Peyer's patch (tissue), 4 donors: ENCODE results near the gene TNFAIP3. TPM values are rescaled to one million over a fixed set of nuclear protein-coding genes. Genes with fewer than 3 reads are reported as not detected.

Experiments
- DNase-seq, 3 donors: peaks; one replicate each; pipeline ENCODE4 v3.0.0-alpha.2; 2017 to 2019
- H3K27ac ChIP-seq, 4 donors: fragments of 200-600 bp; sonication (generic); one replicate each; pipeline ENCODE4 v1.5.1; 2016 to 2019
- H3K27me3 ChIP-seq, 2 donors: fragments of 200-600 bp; sonication (generic); one replicate each; pipeline ENCODE4 v1.5.1; 2019
- H3K36me3 ChIP-seq, 3 donors: fragments of 200-600 bp; sonication (generic); one replicate each; pipeline ENCODE4 v1.5.1; 2016 to 2019
- H3K4me1 ChIP-seq, 4 donors: fragments of 200-600 bp; sonication (generic); one replicate each; pipeline ENCODE4 v1.5.1; 2016 to 2019
- H3K4me3 ChIP-seq, 4 donors: fragments of 200-600 bp; sonication (generic); 1 replicate in 3 of 4; 2 replicates in 1 of 4; pipeline ENCODE4 v1.5.1; 2016 to 2019; ENCODE audit warnings: mild to moderate bottlenecking in 1 of 4
- H3K9me3 ChIP-seq, 4 donors: fragments of 200-600 bp; sonication (generic); one replicate each; pipeline ENCODE4 v1.5.1; 2016 to 2019; ENCODE audit warnings: mild to moderate bottlenecking in 1 of 4
- POLR2A ChIP-seq, 2 donors: fragments of 450-650 bp; IDR thresholded peaks; one replicate each; pipeline ENCODE4 v1.5.1; 2017; ENCODE audit warnings: antibody characterized with exemption in 2 of 2, mild to moderate bottlenecking in 2 of 2, moderate library complexity in 2 of 2
- total RNA-seq, 4 donors: library from RNA; depleted of rRNA; stranded (reverse); fragments of >200 nt; gene quantifications; one replicate each; pipeline ENCODE4 v1.1.0, GENCODE V29; 2016
- TF ChIP-seq, protein P1 (sequence below), 6 experiments: fragments of 450-650 bp in 4 of 6; fragments of 200-600 bp in 2 of 6; sonication (generic) in 1 of 6; IDR thresholded peaks; one replicate each; pipeline ENCODE4 v1.5.1; 2017 to 2019; ENCODE audit warnings: antibody characterized with exemption in 6 of 6, mild to moderate bottlenecking in 3 of 6, moderate library complexity in 1 of 6

TNFAIP3 gene
- total RNA-seq, 4 donors from 2014 or later: 19.3 to 66.8 (median 30.6) TPM

DNA sequence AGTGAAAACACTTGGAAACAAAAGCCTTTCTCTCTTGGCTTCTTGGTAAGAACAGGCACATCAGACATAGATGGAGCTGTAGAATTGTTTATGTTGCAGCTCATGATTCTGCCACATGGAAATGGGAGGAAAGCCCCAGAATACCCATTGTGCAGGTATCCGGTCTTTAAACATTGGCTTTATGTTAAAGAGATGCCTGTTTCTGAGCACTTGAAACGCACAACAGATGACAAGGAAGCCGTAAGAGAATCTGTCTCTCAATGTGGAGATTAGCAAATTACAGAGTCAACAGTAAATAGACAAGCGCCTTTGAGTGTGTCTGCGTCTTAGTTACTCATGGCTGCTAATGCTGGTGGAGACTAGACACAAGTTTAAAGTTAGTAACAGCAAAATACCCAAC lies 10.5 kb downstream of the TNFAIP3 start:
- TF ChIP-seq, protein P1, sequence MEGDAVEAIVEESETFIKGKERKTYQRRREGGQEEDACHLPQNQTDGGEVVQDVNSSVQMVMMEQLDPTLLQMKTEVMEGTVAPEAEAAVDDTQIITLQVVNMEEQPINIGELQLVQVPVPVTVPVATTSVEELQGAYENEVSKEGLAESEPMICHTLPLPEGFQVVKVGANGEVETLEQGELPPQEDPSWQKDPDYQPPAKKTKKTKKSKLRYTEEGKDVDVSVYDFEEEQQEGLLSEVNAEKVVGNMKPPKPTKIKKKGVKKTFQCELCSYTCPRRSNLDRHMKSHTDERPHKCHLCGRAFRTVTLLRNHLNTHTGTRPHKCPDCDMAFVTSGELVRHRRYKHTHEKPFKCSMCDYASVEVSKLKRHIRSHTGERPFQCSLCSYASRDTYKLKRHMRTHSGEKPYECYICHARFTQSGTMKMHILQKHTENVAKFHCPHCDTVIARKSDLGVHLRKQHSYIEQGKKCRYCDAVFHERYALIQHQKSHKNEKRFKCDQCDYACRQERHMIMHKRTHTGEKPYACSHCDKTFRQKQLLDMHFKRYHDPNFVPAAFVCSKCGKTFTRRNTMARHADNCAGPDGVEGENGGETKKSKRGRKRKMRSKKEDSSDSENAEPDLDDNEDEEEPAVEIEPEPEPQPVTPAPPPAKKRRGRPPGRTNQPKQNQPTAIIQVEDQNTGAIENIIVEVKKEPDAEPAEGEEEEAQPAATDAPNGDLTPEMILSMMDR (IDR thresholded peaks at IDR 0.05): no peak
- TF ChIP-seq POLR2A (IDR thresholded peaks at IDR 0.05): no peak
- Histone ChIP-seq H3K36me3 (peaks cover 0 to 83% (median 4%) of the 10 kb centered on the region in 3 donors), H3K4me1 (peaks cover 0 to 20% (median 9%) of the 10 kb centered on the region in 4 donors), H3K27me3 (no peaks in the 10 kb centered on the region), H3K9me3 (no peaks in the 10 kb centered on the region), H3K4me3 (no peak overlapping the region), H3K27ac (no peak overlapping the region)
- DNase-seq: no peak

DNA sequence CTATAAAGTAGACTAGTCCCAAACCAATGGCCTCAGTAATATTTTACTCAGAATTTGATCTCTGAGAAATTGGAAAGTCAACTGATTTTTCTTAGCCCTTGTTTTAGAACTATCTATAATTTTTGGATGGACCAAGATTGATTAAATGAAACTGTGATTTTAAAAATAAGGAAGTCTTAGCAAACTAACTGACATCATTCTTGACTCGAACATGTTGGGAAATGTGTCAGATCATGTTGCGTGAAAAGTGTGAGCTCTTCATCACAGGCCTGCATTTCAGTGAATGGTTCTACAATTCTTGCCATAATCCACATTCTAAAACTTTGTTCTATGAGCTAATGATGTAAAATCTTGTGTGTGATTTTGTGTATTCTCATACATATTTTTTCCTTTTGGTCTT lies 11.0 kb downstream of the TNFAIP3 start:
- H3K27me3 ChIP-seq: no peaks in the 10 kb centered on the region
- DNase-seq: no peak
- peaks cover 0 to 86% (median 4%) of the 10 kb centered on the region in 3 donors for H3K36me3 ChIP-seq
- TF ChIP-seq POLR2A (IDR thresholded peaks at IDR 0.05): no peak
- TF ChIP-seq, protein P1 (IDR thresholded peaks at IDR 0.05): no peak
- peaks cover 0 to 17% (median 8%) of the 10 kb centered on the region in 4 donors for H3K4me1 ChIP-seq
- H3K9me3 ChIP-seq: no peaks in the 10 kb centered on the region
- no peak overlapping the region for H3K4me3 ChIP-seq
- no peak overlapping the region for H3K27ac ChIP-seq

DNA sequence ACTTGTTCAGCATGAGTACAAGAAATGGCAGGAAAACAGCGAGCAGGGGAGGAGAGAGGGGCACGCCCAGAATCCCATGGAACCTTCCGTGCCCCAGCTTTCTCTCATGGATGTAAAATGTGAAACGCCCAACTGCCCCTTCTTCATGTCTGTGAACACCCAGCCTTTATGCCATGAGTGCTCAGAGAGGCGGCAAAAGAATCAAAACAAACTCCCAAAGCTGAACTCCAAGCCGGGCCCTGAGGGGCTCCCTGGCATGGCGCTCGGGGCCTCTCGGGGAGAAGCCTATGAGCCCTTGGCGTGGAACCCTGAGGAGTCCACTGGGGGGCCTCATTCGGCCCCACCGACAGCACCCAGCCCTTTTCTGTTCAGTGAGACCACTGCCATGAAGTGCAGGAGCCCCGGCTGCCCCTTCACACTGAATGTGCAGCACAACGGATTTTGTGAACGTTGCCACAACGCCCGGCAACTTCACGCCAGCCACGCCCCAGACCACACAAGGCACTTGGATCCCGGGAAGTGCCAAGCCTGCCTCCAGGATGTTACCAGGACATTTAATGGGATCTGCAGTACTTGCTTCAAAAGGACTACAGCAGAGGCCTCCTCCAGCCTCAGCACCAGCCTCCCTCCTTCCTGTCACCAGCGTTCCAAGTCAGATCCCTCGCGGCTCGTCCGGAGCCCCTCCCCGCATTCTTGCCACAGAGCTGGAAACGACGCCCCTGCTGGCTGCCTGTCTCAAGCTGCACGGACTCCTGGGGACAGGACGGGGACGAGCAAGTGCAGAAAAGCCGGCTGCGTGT lies 11.6 kb downstream of the TNFAIP3 start:
- Histone ChIP-seq H3K4me3 (no peak overlapping the region), H3K27me3 (no peaks in the 10 kb centered on the region), H3K27ac (peak overlapping the region in 1 of 4 donors; percentile 26), H3K36me3 (peaks cover 0 to 86% (median 4%) of the 10 kb centered on the region in 3 donors), H3K9me3 (no peaks in the 10 kb centered on the region), H3K4me1 (peaks cover 0 to 16% (median 6%) of the 10 kb centered on the region in 4 donors)
- no peak for DNase-seq
- TF ChIP-seq, protein P1 (IDR thresholded peaks at IDR 0.05): no peak
- TF ChIP-seq POLR2A (IDR thresholded peaks at IDR 0.05): no peak

DNA sequence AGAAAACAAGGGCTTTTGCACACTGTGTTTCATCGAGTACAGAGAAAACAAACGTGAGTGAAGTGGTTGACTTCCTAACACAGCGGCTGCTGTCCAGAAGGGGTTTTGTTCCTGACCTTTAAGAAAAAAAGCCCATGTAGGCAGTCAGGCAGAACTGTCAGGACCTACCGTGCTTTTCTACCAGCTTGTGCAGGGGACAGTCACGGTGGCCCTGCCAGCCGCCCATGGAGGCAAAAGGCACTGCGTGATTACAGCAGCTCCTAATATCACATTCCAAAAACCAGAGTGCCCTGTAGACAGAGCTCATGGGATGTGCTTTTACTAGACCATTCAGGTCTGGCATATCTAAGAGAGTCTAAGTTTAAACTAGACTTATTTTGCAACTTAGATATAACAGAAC lies 12.2 kb downstream of the TNFAIP3 start:
- no peak for DNase-seq
- no peaks in the 10 kb centered on the region for H3K9me3 ChIP-seq
- no peak for TF ChIP-seq POLR2A (IDR thresholded peaks at IDR 0.05)
- TF ChIP-seq, protein P1 (IDR thresholded peaks at IDR 0.05): no peak
- peak overlapping the region in 1 of 4 donors; percentile 26 for H3K27ac ChIP-seq
- no peak overlapping the region for H3K4me3 ChIP-seq
- peaks cover 0 to 10% (median 4%) of the 10 kb centered on the region in 4 donors for H3K4me1 ChIP-seq
- peaks cover 0 to 85% (median 4%) of the 10 kb centered on the region in 3 donors for H3K36me3 ChIP-seq
- no peaks in the 10 kb centered on the region for H3K27me3 ChIP-seq

DNA sequence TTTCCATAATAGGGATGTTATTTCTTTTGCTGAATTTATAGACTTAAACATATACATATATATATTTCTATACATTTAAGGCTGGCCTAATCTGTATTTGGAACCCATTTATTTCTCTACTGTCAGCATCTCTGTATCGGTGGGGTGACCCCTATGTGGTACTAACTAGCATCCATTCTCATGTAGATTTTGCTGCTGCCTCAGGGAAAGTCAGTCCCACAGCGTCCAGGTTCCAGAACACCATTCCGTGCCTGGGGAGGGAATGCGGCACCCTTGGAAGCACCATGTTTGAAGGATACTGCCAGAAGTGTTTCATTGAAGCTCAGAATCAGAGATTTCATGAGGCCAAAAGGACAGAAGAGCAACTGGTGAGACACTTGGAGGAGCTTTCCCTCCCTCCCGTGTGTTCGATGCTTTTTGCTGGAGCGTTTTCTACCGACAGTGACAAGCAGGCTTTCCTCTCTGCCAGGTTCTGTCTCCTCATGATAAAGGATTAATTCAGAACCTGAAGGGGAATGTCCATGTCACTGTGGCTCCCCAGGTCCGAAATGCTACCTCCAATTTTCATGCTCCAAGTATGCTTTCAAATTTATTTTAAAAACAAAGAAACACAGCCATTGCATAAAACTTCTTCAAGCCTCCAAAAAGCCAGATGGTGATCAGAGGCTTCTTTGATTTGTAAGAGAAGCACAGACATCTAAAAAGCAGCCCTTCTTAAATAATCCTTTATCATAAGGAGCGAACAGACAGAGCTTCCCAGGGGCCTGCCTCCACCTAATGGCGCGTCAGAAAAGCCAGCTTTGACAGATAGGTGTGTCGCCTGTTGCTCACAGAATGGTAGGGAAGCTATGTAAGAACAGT lies 13.1 kb downstream of the TNFAIP3 start:
- Histone ChIP-seq H3K27ac (no peak overlapping the region), H3K27me3 (no peaks in the 10 kb centered on the region), H3K9me3 (no peaks in the 10 kb centered on the region), H3K4me3 (no peak overlapping the region), H3K36me3 (peaks cover 0 to 77% (median 4%) of the 10 kb centered on the region in 3 donors), H3K4me1 (peaks cover 0 to 5% (median 2%) of the 10 kb centered on the region in 4 donors)
- TF ChIP-seq, protein P1 (IDR thresholded peaks at IDR 0.05): no peak
- no peak for TF ChIP-seq POLR2A (IDR thresholded peaks at IDR 0.05)
- no peak for DNase-seq
